ENCODE data around the gene TEX12. TPM values are rescaled to one million over a fixed set of nuclear protein-coding genes. Genes with fewer than 3 reads are reported as not detected.
A peak's percentile ranks its signal among the peaks of the same experiment; 100 is the strongest.

Gene TEX12
- total and polyA plus RNA-seq, 7 experiments from 2014 or later: 0.46 to 0.86 (median 0.80) TPM; not detected in 4

GRCh38 chr11:112129656-112130055 lies 37.5 kb upstream of the TEX12 start:
- Histone ChIP-seq H3K36me3 (ENCODE audit: control insufficient read depth in 2 of 3, insufficient read depth in 3 of 3, low read length in 3 of 3) (no peaks in the 10 kb centered on the region), H3K27ac (ENCODE audit: low read depth, low read length) (no peak overlapping the region), H3K27me3 (ENCODE audit: control insufficient read depth in 2 of 2, insufficient read depth in 2 of 2, low read length in 2 of 2) (no peaks in the 10 kb centered on the region), H3K9me3 (ENCODE audit: control insufficient read depth in 2 of 3, low read length in 3 of 3) (no peaks in the 10 kb centered on the region), H3K4me3 (ENCODE audit: low read length) (no peak overlapping the region), H3K4me1 (ENCODE audit: control insufficient read depth in 2 of 2, insufficient read depth in 2 of 2, low read length in 2 of 2) (no peaks in the 10 kb centered on the region)
- no peaks in the 10 kb centered on the region for H3K9me3 Mint-ChIP-seq
- H3K4me1 Mint-ChIP-seq: peaks cover 0 to 9% (median 0%) of the 10 kb centered on the region in 7 donors
- DNase-seq (no peak), ATAC-seq (peak; percentile 81)
- no peak overlapping the region for H3K27ac Mint-ChIP-seq
- ChIA-PET POLR2A (no interaction called here), CTCF (no interaction called here)
- no peak overlapping the region for H3K4me3 Mint-ChIP-seq
- H3K27me3 Mint-ChIP-seq: no peaks in the 10 kb centered on the region
- peaks cover 0 to 21% (median 13%) of the 10 kb centered on the region in 5 donors for H3K36me3 Mint-ChIP-seq
- intact Hi-C loops (cut with micrococcal nuclease): no loop called here

GRCh38 chr11:112132737-112133136 lies 34.4 kb upstream of the TEX12 start:
- Mint-ChIP-seq H3K27me3 (no peaks in the 10 kb centered on the region), H3K27ac (no peak overlapping the region), H3K36me3 (peaks cover 0 to 20% (median 12%) of the 10 kb centered on the region in 5 donors), H3K4me3 (no peak overlapping the region), H3K4me1 (peaks cover 0 to 9% (median 0%) of the 10 kb centered on the region in 7 donors), H3K9me3 (no peaks in the 10 kb centered on the region)
- no peak overlapping the region for H3K4me3 ChIP-seq (ENCODE audit: low read length)
- DNase-seq (no peak), ATAC-seq (peak; percentile 27)
- H3K27me3 ChIP-seq (ENCODE audit: control insufficient read depth in 2 of 2, insufficient read depth in 2 of 2, low read length in 2 of 2): no peaks in the 10 kb centered on the region
- ChIA-PET POLR2A (no interaction called here), CTCF (interaction anchor here (1.4 kb wide), 1 partner anchor 19 kb away, joined by 3 read pairs; no protein-coding TSS in a partner anchor)
- no peaks in the 10 kb centered on the region for H3K9me3 ChIP-seq (ENCODE audit: control insufficient read depth in 2 of 3, low read length in 3 of 3)
- H3K27ac ChIP-seq (ENCODE audit: low read depth, low read length): no peak overlapping the region
- intact Hi-C loops (cut with micrococcal nuclease): no loop called here
- H3K4me1 ChIP-seq (ENCODE audit: control insufficient read depth in 2 of 2, insufficient read depth in 2 of 2, low read length in 2 of 2): no peaks in the 10 kb centered on the region
- H3K36me3 ChIP-seq (ENCODE audit: control insufficient read depth in 2 of 3, insufficient read depth in 3 of 3, low read length in 3 of 3): no peaks in the 10 kb centered on the region

GRCh38 chr11:112134473-112134872 lies 32.7 kb upstream of the TEX12 start:
- Mint-ChIP-seq H3K4me3 (no peak overlapping the region), H3K36me3 (peaks cover 0 to 16% (median 10%) of the 10 kb centered on the region in 5 donors), H3K4me1 (peaks cover 0 to 9% (median 0%) of the 10 kb centered on the region in 7 donors), H3K27me3 (no peaks in the 10 kb centered on the region), H3K9me3 (no peaks in the 10 kb centered on the region), H3K27ac (peak overlapping the region in 1 of 9 donors; percentile 74)
- Histone ChIP-seq H3K27ac (ENCODE audit: low read depth, low read length) (no peak overlapping the region), H3K9me3 (ENCODE audit: control insufficient read depth in 2 of 3, low read length in 3 of 3) (no peaks in the 10 kb centered on the region), H3K36me3 (ENCODE audit: control insufficient read depth in 2 of 3, insufficient read depth in 3 of 3, low read length in 3 of 3) (no peaks in the 10 kb centered on the region), H3K4me3 (ENCODE audit: low read length) (no peak overlapping the region), H3K4me1 (ENCODE audit: control insufficient read depth in 2 of 2, insufficient read depth in 2 of 2, low read length in 2 of 2) (no peaks in the 10 kb centered on the region), H3K27me3 (ENCODE audit: control insufficient read depth in 2 of 2, insufficient read depth in 2 of 2, low read length in 2 of 2) (no peaks in the 10 kb centered on the region)
- ATAC-seq (no peak), DNase-seq (no peak)
- CTCF ChIA-PET: no interaction called here
- POLR2A ChIA-PET: no interaction called here
- intact Hi-C loops (cut with micrococcal nuclease): no loop called here

GRCh38 chr11:112143597-112143996 lies 23.6 kb upstream of the TEX12 start:
- CTCF ChIA-PET: no interaction called here
- intact Hi-C loops (cut with micrococcal nuclease): no loop called here
- Histone ChIP-seq H3K9me3 (ENCODE audit: control insufficient read depth in 2 of 3, low read length in 3 of 3) (no peaks in the 10 kb centered on the region), H3K27ac (ENCODE audit: low read depth, low read length) (no peak overlapping the region), H3K4me3 (ENCODE audit: low read length) (no peak overlapping the region), H3K36me3 (ENCODE audit: control insufficient read depth in 2 of 3, insufficient read depth in 3 of 3, low read length in 3 of 3) (no peaks in the 10 kb centered on the region), H3K27me3 (ENCODE audit: control insufficient read depth in 2 of 2, insufficient read depth in 2 of 2, low read length in 2 of 2) (no peaks in the 10 kb centered on the region), H3K4me1 (ENCODE audit: control insufficient read depth in 2 of 2, insufficient read depth in 2 of 2, low read length in 2 of 2) (no peaks in the 10 kb centered on the region)
- DNase-seq: no peak
- Mint-ChIP-seq H3K9me3 (peaks cover 0 to 16% (median 5%) of the 10 kb centered on the region in 11 donors), H3K4me3 (no peak overlapping the region), H3K36me3 (peaks cover 0 to 21% (median 16%) of the 10 kb centered on the region in 5 donors), H3K27ac (no peak overlapping the region), H3K27me3 (no peaks in the 10 kb centered on the region), H3K4me1 (no peaks in the 10 kb centered on the region)
- ATAC-seq: no peak
- POLR2A ChIA-PET: no interaction called here

- no peaks in the 10 kb centered on the region for H3K9me3 Mint-ChIP-seq
- no peaks in the 10 kb centered on the region for H3K27me3 Mint-ChIP-seq
- Histone ChIP-seq H3K36me3 (ENCODE audit: control insufficient read depth in 2 of 3, insufficient read depth in 3 of 3, low read length in 3 of 3) (no peaks in the 10 kb centered on the region), H3K27ac (ENCODE audit: low read depth, low read length) (no peak overlapping the region), H3K27me3 (ENCODE audit: control insufficient read depth in 2 of 2, insufficient read depth in 2 of 2, low read length in 2 of 2) (no peaks in the 10 kb centered on the region), H3K4me1 (ENCODE audit: control insufficient read depth in 2 of 2, insufficient read depth in 2 of 2, low read length in 2 of 2) (no peaks in the 10 kb centered on the region), H3K9me3 (ENCODE audit: control insufficient read depth in 2 of 3, low read length in 3 of 3) (no peaks in the 10 kb centered on the region), H3K4me3 (ENCODE audit: low read length) (no peak overlapping the region)
- no peaks in the 10 kb centered on the region for H3K4me1 Mint-ChIP-seq
- H3K4me3 Mint-ChIP-seq: no peak overlapping the region
- DNase-seq: no peak
- no peak overlapping the region for H3K27ac Mint-ChIP-seq
- H3K36me3 Mint-ChIP-seq: peaks cover 0 to 4% (median 0%) of the 10 kb centered on the region in 5 donors
- ChIA-PET CTCF (no interaction called here), POLR2A (no interaction called here)
- intact Hi-C loops (cut with micrococcal nuclease): no loop called here
- ATAC-seq: no peak
Measured at GRCh38 chr11:112150517-112150916, 16.7 kb upstream of the TEX12 start.

- ChIA-PET CTCF (no interaction called here), POLR2A (no interaction called here)
- ATAC-seq (no peak), DNase-seq (no peak)
- H3K27ac ChIP-seq (ENCODE audit: low read depth, low read length): no peak overlapping the region
- intact Hi-C loops (cut with micrococcal nuclease): no loop called here
- Mint-ChIP-seq H3K27me3 (peaks cover 0 to 5% (median 5%) of the 10 kb centered on the region in 5 donors), H3K4me1 (peaks cover 0 to 8% (median 0%) of the 10 kb centered on the region in 7 donors), H3K36me3 (peaks cover 0 to 4% (median 0%) of the 10 kb centered on the region in 5 donors), H3K9me3 (peaks cover 0 to 1% (median 0%) of the 10 kb centered on the region in 11 donors), H3K27ac (no peak overlapping the region), H3K4me3 (no peak overlapping the region)
- no peaks in the 10 kb centered on the region for H3K9me3 ChIP-seq (ENCODE audit: control insufficient read depth in 2 of 3, low read length in 3 of 3)
- H3K27me3 ChIP-seq (ENCODE audit: control insufficient read depth in 2 of 2, insufficient read depth in 2 of 2, low read length in 2 of 2): no peaks in the 10 kb centered on the region
- no peak overlapping the region for H3K4me3 ChIP-seq (ENCODE audit: low read length)
- H3K4me1 ChIP-seq (ENCODE audit: control insufficient read depth in 2 of 2, insufficient read depth in 2 of 2, low read length in 2 of 2): no peaks in the 10 kb centered on the region
- no peaks in the 10 kb centered on the region for H3K36me3 ChIP-seq (ENCODE audit: control insufficient read depth in 2 of 3, insufficient read depth in 3 of 3, low read length in 3 of 3)
Measured at GRCh38 chr11:112156153-112156955, 10.8 kb upstream of the TEX12 start.

Measured in naive thymus-derived CD4-positive, alpha-beta T cell (primary cell).